ENCODE data around the gene RASSF8. TPM values are rescaled to one million over a fixed set of nuclear protein-coding genes. Genes with fewer than 3 reads are reported as not detected.

Gene RASSF8
- total RNA-seq, 1 donor from 2014 or later, result 132 TPM

GRCh38 chr12:26016516-26016915, 58.0 kb downstream of the RASSF8 start:
- intact Hi-C loops (cut with DNase I), result no loop called here
- no peak for DNase-seq (ENCODE audit: low spot score)
- no peak for ATAC-seq

- no peak for DNase-seq (ENCODE audit: low spot score)
- peak; percentile 25 for ATAC-seq
- intact Hi-C loops (cut with DNase I), result no loop called here
Observed at GRCh38 chr12:26017484-26018211, 59.2 kb downstream of the RASSF8 start.

- intact Hi-C loops (cut with DNase I), result no loop called here
- DNase-seq (ENCODE audit: low spot score) (no peak), ATAC-seq (no peak)
Observed at GRCh38 chr12:26018926-26019325, 60.4 kb downstream of the RASSF8 start.

GRCh38 chr12:26021534-26021933, 63.1 kb downstream of the RASSF8 start:
- DNase-seq (ENCODE audit: low spot score) (no peak), ATAC-seq (no peak)
- intact Hi-C loops (cut with DNase I), result no loop called here

GRCh38 chr12:26022043-26022442, 63.6 kb downstream of the RASSF8 start:
- DNase-seq (ENCODE audit: low spot score) (no peak), ATAC-seq (no peak)
- intact Hi-C loops (cut with DNase I), result no loop called here

GRCh38 chr12:26026713-26027112, 68.2 kb downstream of the RASSF8 start:
- ATAC-seq (no peak), DNase-seq (ENCODE audit: low spot score) (no peak)
- intact Hi-C loops (cut with DNase I), result no loop called here

- DNase-seq (ENCODE audit: low spot score) (no peak), ATAC-seq (no peak)
- intact Hi-C loops (cut with DNase I), result no loop called here
Observed at GRCh38 chr12:26027401-26027800, 68.9 kb downstream of the RASSF8 start.

- intact Hi-C loops (cut with DNase I), result no loop called here
- DNase-seq (ENCODE audit: low spot score) (no peak), ATAC-seq (peak; percentile 75)
Observed at GRCh38 chr12:26028953-26029735, 70.7 kb downstream of the RASSF8 start.

GRCh38 chr12:26029736-26030022, 71.2 kb downstream of the RASSF8 start:
- DNase-seq (ENCODE audit: low spot score), result no peak
- ATAC-seq, result no peak
- intact Hi-C loops (cut with DNase I), result no loop called here

- ATAC-seq, result no peak
- intact Hi-C loops (cut with DNase I), result no loop called here
Observed at GRCh38 chr12:26030371-26030770, 71.9 kb downstream of the RASSF8 start.

GRCh38 chr12:26031318-26031717, 72.8 kb downstream of the RASSF8 start:
- DNase-seq (ENCODE audit: low spot score), result no peak
- intact Hi-C loops (cut with DNase I), result no loop called here

More at GRCh38 chr12:26030371-26030770, 71.9 kb downstream of the RASSF8 start:
- no peak for DNase-seq (ENCODE audit: low spot score)

GRCh38 chr12:26031827-26032226, 73.3 kb downstream of the RASSF8 start:
- DNase-seq (ENCODE audit: low spot score), result no peak
- ATAC-seq, result no peak
- intact Hi-C loops (cut with DNase I), result no loop called here

More at GRCh38 chr12:26031318-26031717, 72.8 kb downstream of the RASSF8 start:
- no peak for ATAC-seq

GRCh38 chr12:26032290-26032689, 73.8 kb downstream of the RASSF8 start:
- no peak for DNase-seq (ENCODE audit: low spot score)
- ATAC-seq, result no peak
- intact Hi-C loops (cut with DNase I), result no loop called here

GRCh38 chr12:26032719-26033241, 74.3 kb downstream of the RASSF8 start:
- intact Hi-C loops (cut with DNase I), result no loop called here
- ATAC-seq (no peak), DNase-seq (ENCODE audit: low spot score) (no peak)

- ATAC-seq (no peak), DNase-seq (ENCODE audit: low spot score) (no peak)
- intact Hi-C loops (cut with DNase I), result no loop called here
Observed at GRCh38 chr12:26034371-26035142, 76.1 kb downstream of the RASSF8 start.

GRCh38 chr12:26036877-26037276, 78.4 kb downstream of the RASSF8 start:
- intact Hi-C loops (cut with DNase I), result no loop called here
- DNase-seq (ENCODE audit: low spot score) (no peak), ATAC-seq (no peak)

GRCh38 chr12:26037615-26038220, 79.2 kb downstream of the RASSF8 start:
- intact Hi-C loops (cut with DNase I), result no loop called here
- ATAC-seq (peak; percentile 34), DNase-seq (ENCODE audit: low spot score) (no peak)

- no peak for ATAC-seq
- intact Hi-C loops (cut with DNase I), result no loop called here
- DNase-seq (ENCODE audit: low spot score), result no peak
Observed at GRCh38 chr12:26042645-26043044, 84.2 kb downstream of the RASSF8 start.

All from sciatic nerve (tissue), 2 donors.